HG03520 (cell line): Measurements from ENCODE around the gene SULT1C4.

ENCODE experiments used
- ATAC-seq: cut with Tn5 transposase; IDR thresholded peaks from one replicate; pipeline ENCODE4 v1.9.1; 2021; ENCODE audit warnings: mild to moderate bottlenecking, moderate library complexity; ENCODE audit not compliant: unreplicated experiment

The SULT1C4 gene

GRCh38 chr2:108369153-108369552 lies 8.6 kb upstream of the SULT1C4 start:
- ATAC-seq = no peak

GRCh38 chr2:108370080-108370479 lies 7.7 kb upstream of the SULT1C4 start:
- ATAC-seq = no peak

GRCh38 chr2:108376774-108377173 lies 980 bp upstream of the SULT1C4 start:
- no peak for ATAC-seq

- ATAC-seq = no peak
Observed at GRCh38 chr2:108377401-108377800, 353 bp upstream of the SULT1C4 start.

- ATAC-seq = no peak
Observed at GRCh38 chr2:108378851-108379250, 1.1 kb downstream of the SULT1C4 start.

GRCh38 chr2:108382196-108382595 lies 4.4 kb downstream of the SULT1C4 start:
- no peak for ATAC-seq

GRCh38 chr2:108383146-108383830 lies 5.5 kb downstream of the SULT1C4 start:
- no peak for ATAC-seq

- no peak for ATAC-seq
Observed at GRCh38 chr2:108384662-108385393, 7.1 kb downstream of the SULT1C4 start.

- peak; percentile 67 for ATAC-seq
Observed at GRCh38 chr2:108385411-108386071, 7.8 kb downstream of the SULT1C4 start.

GRCh38 chr2:108388045-108388444 lies 10.3 kb downstream of the SULT1C4 start:
- ATAC-seq = no peak

- no peak for ATAC-seq
Observed at GRCh38 chr2:108390340-108390739, 12.6 kb downstream of the SULT1C4 start.

- ATAC-seq = no peak
Observed at GRCh38 chr2:108392029-108392428, 14.3 kb downstream of the SULT1C4 start.

- no peak for ATAC-seq
Observed at GRCh38 chr2:108393197-108393596, 15.4 kb downstream of the SULT1C4 start.

GRCh38 chr2:108395155-108395554 lies 17.4 kb downstream of the SULT1C4 start:
- no peak for ATAC-seq

- ATAC-seq = no peak
Observed at GRCh38 chr2:108396845-108397244, 19.1 kb downstream of the SULT1C4 start.

- ATAC-seq = no peak
Observed at GRCh38 chr2:108399479-108399878, 21.7 kb downstream of the SULT1C4 start.

GRCh38 chr2:108401800-108402199 lies 24.0 kb downstream of the SULT1C4 start:
- ATAC-seq = no peak

GRCh38 chr2:108403494-108403893 lies 25.7 kb downstream of the SULT1C4 start:
- no peak for ATAC-seq

- no peak for ATAC-seq
Observed at GRCh38 chr2:108404784-108405397, 27.1 kb downstream of the SULT1C4 start.

GRCh38 chr2:108407864-108408729 lies 30.3 kb downstream of the SULT1C4 start:
- ATAC-seq = no peak

- no peak for ATAC-seq
Observed at GRCh38 chr2:108409768-108410167, 32.0 kb downstream of the SULT1C4 start.
